DOHH2 (cell line): ENCODE results near the gene NAT10.

Experiments used
- H3F3A ChIP-seq: fragments of 200-600 bp; sonication (generic), shearing (Covaris generic); 2 replicates; pipeline ENCODE4 v1.6.0; 2016; ENCODE audit warnings: antibody characterized with exemption, mild to moderate bottlenecking; ENCODE audit not compliant: control insufficient read depth, insufficient read depth
- H3K27ac ChIP-seq: fragments of 200-600 bp; sonication (generic); 2 replicates; pipeline ENCODE4 v1.5.1; 2014; ENCODE audit warnings: low read depth, mild to moderate bottlenecking, low read length, moderate library complexity
- H3K27me3 ChIP-seq: fragments of 200-600 bp; sonication (generic); 2 replicates; pipeline ENCODE4 v1.6.1; 2014; ENCODE audit warnings: mild to moderate bottlenecking, low read length, mixed read lengths; ENCODE audit not compliant: control insufficient read depth
- H3K36me3 ChIP-seq: fragments of 200-600 bp; sonication (generic); 2 replicates; pipeline ENCODE4 v1.6.1; 2014; ENCODE audit warnings: mild to moderate bottlenecking, low read length, moderate library complexity, mixed read lengths; ENCODE audit not compliant: control insufficient read depth
- H3K4me1 ChIP-seq: fragments of 200-600 bp; sonication (generic); 2 replicates; pipeline ENCODE4 v1.6.1; 2014; ENCODE audit warnings: mild to moderate bottlenecking, low read length, mixed read lengths; ENCODE audit not compliant: control insufficient read depth
- H3K4me2 ChIP-seq: fragments of 200-600 bp; sonication (generic); 2 replicates; pipeline ENCODE4 v1.6.0; 2014; ENCODE audit warnings: mild to moderate bottlenecking, low read length, moderate library complexity
- H3K4me3 ChIP-seq: fragments of 200-600 bp; sonication (generic); 2 replicates; pipeline ENCODE4 v1.5.1; 2014; ENCODE audit warnings: mild to moderate bottlenecking, low read length, mixed read lengths
- H3K79me2 ChIP-seq: fragments of 200-600 bp; sonication (generic); 2 replicates; pipeline ENCODE4 v1.6.1; 2014; ENCODE audit warnings: mild to moderate bottlenecking, low read length, mixed read lengths; ENCODE audit not compliant: control insufficient read depth
- H3K9me2 ChIP-seq: fragments of 200-600 bp; sonication (generic); replicated peaks from 2 replicates; pipeline ENCODE4 v1.6.1; 2014; ENCODE audit warnings: mild to moderate bottlenecking, low read length, mixed read lengths; ENCODE audit not compliant: control insufficient read depth
- H3K9me3 ChIP-seq: fragments of 200-600 bp; sonication (generic); 2 replicates; pipeline ENCODE4 v1.6.1; 2014; ENCODE audit warnings: antibody characterized with exemption, low read length, mixed read lengths; ENCODE audit not compliant: control insufficient read depth, insufficient read depth
- H4K20me1 ChIP-seq: fragments of 200-600 bp; sonication (generic); 2 replicates; pipeline ENCODE4 v1.6.0; 2014; ENCODE audit warnings: low read depth, mild to moderate bottlenecking, antibody characterized with exemption, low read length, moderate library complexity; ENCODE audit not compliant: control insufficient read depth, insufficient read depth
- CTCF ChIP-seq: fragments of 200-600 bp; sonication (generic); IDR thresholded peaks from one replicate; pipeline ENCODE4 v1.5.1; 2014; ENCODE audit warnings: antibody characterized with exemption, mild to moderate bottlenecking, low read depth, low read length; ENCODE audit not compliant: poor library complexity, severe bottlenecking
- EZH2phosphoT487 ChIP-seq: fragments of 200-600 bp; sonication (generic); IDR thresholded peaks from 2 replicates; pipeline ENCODE4 v1.6.1; 2017; ENCODE audit warnings: borderline replicate concordance, mild to moderate bottlenecking, antibody characterized with exemption, low read length, moderate library complexity, mixed read lengths

The NAT10 gene

GRCh38 chr11:34169686-34170085 lies 64.3 kb downstream of the NAT10 start:
- Histone ChIP-seq H3K4me2 (no peak overlapping the region), H3K27me3 (peaks cover 3% of the 10 kb centered on the region), H3K9me2 (no peaks in the 10 kb centered on the region), H4K20me1 (no peaks in the 10 kb centered on the region; the same call in 1 of the 2 replicates), H3F3A (no peaks in the 10 kb centered on the region), H3K4me3 (no peak overlapping the region), H3K4me1 (peaks cover 6% of the 10 kb centered on the region; the same call in 1 of the 2 replicates), H3K9me3 (no peaks in the 10 kb centered on the region), H3K27ac (no peak overlapping the region), H3K36me3 (no peaks in the 10 kb centered on the region), H3K79me2 (no peaks in the 10 kb centered on the region)
- TF ChIP-seq CTCF = no peak
- no peak for TF ChIP-seq EZH2phosphoT487

GRCh38 chr11:34173050-34173449 lies 67.6 kb downstream of the NAT10 start:
- no peaks in the 10 kb centered on the region for H3K9me3 ChIP-seq
- peaks cover 29% of the 10 kb centered on the region for H3K27me3 ChIP-seq
- no peaks in the 10 kb centered on the region for H4K20me1 ChIP-seq
- peaks cover 12% of the 10 kb centered on the region; the same call in 1 of the 2 replicates for H3K4me1 ChIP-seq
- no peaks in the 10 kb centered on the region for H3K79me2 ChIP-seq
- no peaks in the 10 kb centered on the region for H3F3A ChIP-seq
- no peaks in the 10 kb centered on the region for H3K36me3 ChIP-seq
- no peak overlapping the region for H3K4me2 ChIP-seq
- no peaks in the 10 kb centered on the region for H3K9me2 ChIP-seq
- no peak overlapping the region for H3K27ac ChIP-seq
- TF ChIP-seq EZH2phosphoT487 (no peak), CTCF (no peak)
- H3K4me3 ChIP-seq = no peak overlapping the region

GRCh38 chr11:34174412-34175041 lies 69.1 kb downstream of the NAT10 start:
- H3F3A ChIP-seq = no peaks in the 10 kb centered on the region
- no peaks in the 10 kb centered on the region for H3K9me2 ChIP-seq
- peaks cover 12% of the 10 kb centered on the region; the same call in 1 of the 2 replicates for H3K4me1 ChIP-seq
- H3K36me3 ChIP-seq = no peaks in the 10 kb centered on the region
- no peaks in the 10 kb centered on the region for H3K9me3 ChIP-seq
- H3K4me3 ChIP-seq = no peak overlapping the region
- H3K27me3 ChIP-seq = peaks cover 29% of the 10 kb centered on the region
- H4K20me1 ChIP-seq = no peaks in the 10 kb centered on the region
- H3K27ac ChIP-seq = no peak overlapping the region
- H3K79me2 ChIP-seq = no peaks in the 10 kb centered on the region
- peak overlapping the region; percentile 53 for H3K4me2 ChIP-seq
- TF ChIP-seq EZH2phosphoT487 (no peak), CTCF (peak; percentile 74)
